Mesendoderm (in vitro differentiated cells): Measurements from ENCODE around the gene KCNN3.

Experiments
- DNase-seq: peaks from one replicate; pipeline ENCODE4 v3.0.0; 2013
- H2AK5ac ChIP-seq: 2 replicates; pipeline ENCODE4 v1.6.1; 2013; ENCODE audit warnings: low read length, inconsistent platforms
- H2BK120ac ChIP-seq: 2 replicates; pipeline ENCODE4 v1.6.1; 2013; ENCODE audit warnings: low read depth, mild to moderate bottlenecking, low read length, moderate library complexity, mixed read lengths
- H2BK15ac ChIP-seq: replicated peaks from 2 replicates; pipeline ENCODE4 v1.6.1; 2013; ENCODE audit warnings: low read depth, mild to moderate bottlenecking, moderate library complexity
- H2BK5ac ChIP-seq: 2 replicates; pipeline ENCODE4 v1.6.1; 2013; ENCODE audit warnings: low read length, inconsistent platforms
- H3K18ac ChIP-seq: 2 replicates; pipeline ENCODE4 v1.6.1; 2013; ENCODE audit warnings: mild to moderate bottlenecking, low read length, mixed read lengths
- H3K23ac ChIP-seq: one replicate; pipeline ENCODE4 v1.6.1; 2013; ENCODE audit warnings: low read length
- H3K27ac ChIP-seq: 2 replicates; pipeline ENCODE4 v1.5.1; 2013; ENCODE audit warnings: low read depth, mild to moderate bottlenecking, inconsistent platforms, low read length, moderate library complexity
- H3K27me3 ChIP-seq: 2 replicates; pipeline ENCODE4 v1.6.1; 2013; ENCODE audit warnings: low read length, control low read depth, mild to moderate bottlenecking, inconsistent platforms; ENCODE audit not compliant: insufficient read depth, poor library complexity
- H3K36me3 ChIP-seq: 2 replicates; pipeline ENCODE4 v1.6.1; 2013; ENCODE audit warnings: low read length, inconsistent platforms; ENCODE audit not compliant: control insufficient read depth, insufficient read depth
- H3K4ac ChIP-seq: one replicate; pipeline ENCODE4 v1.6.1; 2013; ENCODE audit warnings: low read depth, mild to moderate bottlenecking, low read length, moderate library complexity
- H3K4me1 ChIP-seq: 2 replicates; pipeline ENCODE4 v1.6.1; 2013; ENCODE audit warnings: low read depth, low read length, inconsistent platforms; ENCODE audit not compliant: control insufficient read depth
- H3K4me2 ChIP-seq: 2 replicates; pipeline ENCODE4 v1.6.1; 2013; ENCODE audit warnings: low read length
- H3K4me3 ChIP-seq: 2 replicates; pipeline ENCODE4 v1.5.1; 2013; ENCODE audit warnings: mild to moderate bottlenecking, low read length
- H3K56ac ChIP-seq: one replicate; pipeline ENCODE4 v1.6.1; 2013; ENCODE audit warnings: low read length
- H3K79me1 ChIP-seq: 2 replicates; pipeline ENCODE4 v1.6.1; 2013; ENCODE audit warnings: low read length, inconsistent platforms
- H3K79me2 ChIP-seq: 2 replicates; pipeline ENCODE4 v1.6.1; 2013; ENCODE audit warnings: mild to moderate bottlenecking, low read length; ENCODE audit not compliant: control insufficient read depth, insufficient read depth
- H3K9ac ChIP-seq: 2 replicates; pipeline ENCODE4 v1.6.1; 2013; ENCODE audit warnings: low read length, inconsistent platforms
- H4K5ac ChIP-seq: one replicate; pipeline ENCODE4 v1.6.1; 2013; ENCODE audit warnings: low read length
- H4K8ac ChIP-seq: one replicate; pipeline ENCODE4 v1.6.1; 2013; ENCODE audit warnings: low read depth, mild to moderate bottlenecking, control low read depth, low read length, moderate library complexity
- WGBS: extraction: QIAGEN DNeasy Blood & Tissue Kit; methylation state at CpG from one replicate; pipeline ENCODE4 v1.1.7; 2013; ENCODE audit warnings: low lambda C conversion rate, missing lambda C conversion rate; ENCODE audit not compliant: insufficient coverage; ENCODE audit errors: extremely low coverage; 5-methylcytosine and 5-hydroxymethylcytosine counted together

KCNN3 gene

GRCh38 chr1:154837034-154837671, 32.9 kb downstream of the KCNN3 start:
- Histone ChIP-seq H3K4me2 (no peak overlapping the region), H2BK120ac (no peak overlapping the region), H3K27me3 (no peaks in the 10 kb centered on the region), H3K36me3 (no peaks in the 10 kb centered on the region), H3K79me2 (no peaks in the 10 kb centered on the region), H4K8ac (no peak overlapping the region), H3K9ac (no peak overlapping the region), H3K56ac (no peak overlapping the region), H3K4me3 (no peak overlapping the region), H2AK5ac (no peak overlapping the region), H3K23ac (no peak overlapping the region), H2BK15ac (no peak overlapping the region), H3K79me1 (no peaks in the 10 kb centered on the region), H3K4ac (no peak overlapping the region), H3K27ac (no peak overlapping the region), H2BK5ac (no peak overlapping the region), H3K18ac (no peak overlapping the region), H4K5ac (no peak overlapping the region), H3K4me1 (no peaks in the 10 kb centered on the region)
- DNase-seq, result no peak
- no CpG with 5 or more reads among the region's 13 CpGs for WGBS

- no peaks in the 10 kb centered on the region for H3K79me1 ChIP-seq
- no peak overlapping the region for H3K4ac ChIP-seq
- no peak overlapping the region for H3K4me2 ChIP-seq
- H3K4me1 ChIP-seq, result no peaks in the 10 kb centered on the region
- no peak overlapping the region for H3K56ac ChIP-seq
- H2BK5ac ChIP-seq, result no peak overlapping the region
- no peak overlapping the region for H4K5ac ChIP-seq
- H3K27me3 ChIP-seq, result no peaks in the 10 kb centered on the region
- DNase-seq, result no peak
- no peaks in the 10 kb centered on the region for H3K36me3 ChIP-seq
- no peak overlapping the region for H3K23ac ChIP-seq
- H4K8ac ChIP-seq, result no peak overlapping the region
- no peak overlapping the region for H3K27ac ChIP-seq
- no peak overlapping the region for H2BK15ac ChIP-seq
- no peak overlapping the region for H3K18ac ChIP-seq
- no peak overlapping the region for H3K4me3 ChIP-seq
- no peak overlapping the region for H2BK120ac ChIP-seq
- H2AK5ac ChIP-seq, result no peak overlapping the region
- no peak overlapping the region for H3K9ac ChIP-seq
- WGBS, result no CpG with 5 or more reads among the region's 6 CpGs
- H3K79me2 ChIP-seq, result no peaks in the 10 kb centered on the region
Observed at GRCh38 chr1:154835531-154836324, 34.4 kb downstream of the KCNN3 start.

- no peak for DNase-seq
- Histone ChIP-seq H3K56ac (no peak overlapping the region), H3K9ac (no peak overlapping the region), H4K8ac (no peak overlapping the region), H3K36me3 (no peaks in the 10 kb centered on the region), H4K5ac (no peak overlapping the region), H3K4me2 (no peak overlapping the region), H2BK120ac (no peak overlapping the region), H3K79me1 (no peaks in the 10 kb centered on the region), H3K27ac (no peak overlapping the region), H3K4me3 (no peak overlapping the region), H3K23ac (no peak overlapping the region), H3K18ac (no peak overlapping the region), H2BK15ac (no peak overlapping the region), H3K79me2 (no peaks in the 10 kb centered on the region), H2AK5ac (no peak overlapping the region), H2BK5ac (no peak overlapping the region), H3K4ac (no peak overlapping the region), H3K27me3 (no peaks in the 10 kb centered on the region), H3K4me1 (no peaks in the 10 kb centered on the region)
- no CpG with 5 or more reads among the region's 5 CpGs for WGBS
Observed at GRCh38 chr1:154833841-154834240, 36.2 kb downstream of the KCNN3 start.

DNA sequence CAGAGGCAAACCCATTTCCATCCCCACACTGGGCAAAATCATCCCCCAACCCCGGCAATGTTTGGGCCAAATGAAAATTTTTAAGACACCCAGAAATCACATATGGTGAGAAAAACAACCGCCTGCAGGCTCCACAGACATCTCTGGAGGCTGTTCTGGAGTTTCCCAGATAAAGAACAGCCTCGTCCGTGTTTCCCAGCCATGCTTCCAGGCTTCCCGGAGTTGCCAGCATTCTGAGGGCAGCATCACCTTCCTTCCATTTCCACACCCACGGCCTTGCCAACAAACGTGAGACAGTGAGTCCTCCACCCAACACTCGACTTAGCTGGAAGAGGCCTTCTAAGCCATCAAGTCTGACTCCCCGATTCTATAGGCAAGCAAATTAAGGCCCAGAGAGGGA, 36.9 kb downstream of the KCNN3 start:
- Histone ChIP-seq H3K23ac (no peak overlapping the region), H3K79me1 (no peaks in the 10 kb centered on the region), H3K27me3 (no peaks in the 10 kb centered on the region), H2BK120ac (no peak overlapping the region), H3K4me3 (no peak overlapping the region), H3K4ac (no peak overlapping the region), H3K27ac (no peak overlapping the region), H4K5ac (no peak overlapping the region), H3K56ac (no peak overlapping the region), H3K4me2 (no peak overlapping the region), H3K4me1 (no peaks in the 10 kb centered on the region), H3K18ac (no peak overlapping the region), H3K9ac (no peak overlapping the region), H2BK15ac (no peak overlapping the region), H4K8ac (no peak overlapping the region), H3K36me3 (no peaks in the 10 kb centered on the region), H3K79me2 (no peaks in the 10 kb centered on the region), H2AK5ac (no peak overlapping the region), H2BK5ac (no peak overlapping the region)
- no CpG with 5 or more reads among the region's 9 CpGs for WGBS
- no peak for DNase-seq

GRCh38 chr1:154832384-154832783, 37.7 kb downstream of the KCNN3 start:
- no peak overlapping the region for H2BK15ac ChIP-seq
- no peak overlapping the region for H3K18ac ChIP-seq
- H2AK5ac ChIP-seq, result no peak overlapping the region
- no peak overlapping the region for H3K56ac ChIP-seq
- no peak overlapping the region for H2BK5ac ChIP-seq
- no peak overlapping the region for H4K8ac ChIP-seq
- WGBS, result no CpG with 5 or more reads among the region's 2 CpGs
- H3K36me3 ChIP-seq, result no peaks in the 10 kb centered on the region
- no peaks in the 10 kb centered on the region for H3K27me3 ChIP-seq
- H3K23ac ChIP-seq, result no peak overlapping the region
- no peaks in the 10 kb centered on the region for H3K79me2 ChIP-seq
- H3K4ac ChIP-seq, result no peak overlapping the region
- DNase-seq, result no peak
- H3K27ac ChIP-seq, result no peak overlapping the region
- no peak overlapping the region for H3K9ac ChIP-seq
- no peaks in the 10 kb centered on the region for H3K4me1 ChIP-seq
- H3K4me3 ChIP-seq, result no peak overlapping the region
- no peak overlapping the region for H4K5ac ChIP-seq
- H3K79me1 ChIP-seq, result no peaks in the 10 kb centered on the region
- no peak overlapping the region for H2BK120ac ChIP-seq
- no peak overlapping the region for H3K4me2 ChIP-seq
